Suprapubic skin (tissue), 3 donors: ENCODE data around the gene CREB1.

Experiments used
- CTCF ChIP-seq, 2 donors: fragments of 200-600 bp in 1 of 2; fragments of 450-650 bp in 1 of 2; sonication (generic) in 1 of 2; IDR thresholded peaks; one replicate each; pipeline ENCODE4 v1.5.1; 2016 to 2019; ENCODE audit warnings: antibody characterized with exemption in 2 of 2, mild to moderate bottlenecking in 1 of 2, moderate library complexity in 1 of 2
- EP300 ChIP-seq: sonication (generic); formaldehyde crosslinking; IDR thresholded peaks from one replicate; pipeline ENCODE4 v1.6.1; 2017; ENCODE audit warnings: antibody characterized with exemption
- POLR2A ChIP-seq, 2 donors: fragments of 450-650 bp; IDR thresholded peaks; one replicate each; pipeline ENCODE4 v1.6.1; 2017; ENCODE audit warnings: antibody characterized with exemption in 2 of 2, mild to moderate bottlenecking in 2 of 2, moderate library complexity in 2 of 2

GRCh38 chr2:207584952-207585351 lies 55.2 kb downstream of the CREB1 start:
- TF ChIP-seq CTCF (IDR thresholded peaks at IDR 0.05) (no peak), POLR2A (IDR thresholded peaks at IDR 0.05) (no peak), EP300 (no peak)
